Heart left ventricle (tissue), 13 donors: ENCODE data around the gene MANBA.

Experiments used
- CTCF ChIP-seq, 12 donors: fragments of 200-600 bp; sonication (generic) in 4 of 12; IDR thresholded peaks; one replicate each; pipeline versions ENCODE4 v1.5.0 to v1.8.0; 2018 to 2022; ENCODE audit warnings: antibody characterized with exemption in 12 of 12, mild to moderate bottlenecking in 5 of 12
- POLR2A ChIP-seq, 2 donors: fragments of 450-650 bp; IDR thresholded peaks; one replicate each; pipeline ENCODE4 v1.6.1; 2017; ENCODE audit warnings: antibody characterized with exemption in 2 of 2, mild to moderate bottlenecking in 2 of 2, moderate library complexity in 2 of 2
- donor health status: ischemic (EF 13 %, LVEDD 7.1; RV severe dilation, severe dysfunction).
- donor health status: DM: no; HTN: yes; CAD: no.
- donor health status: DM: no; HTN: no; CAD: no.
- donor health status: ischemic (EF 25% LVEDD 6.9; RV normal size, moderate dysfunction).
- donor health status: ischemic (EF 25% LVEDD 5.7; RV mildly dilated, moderate dysfunction).
- donor health status: ischemic (EF 35%, LVEDD 5.7; RV mildly dilated, moderate dysfunction).
- donor health status: nonischemic (EF 11% LVEDD 7.7; RV severe dilation, severe dysfunction).
- donor health status: DM: yes; HTN: yes; CAD: no.
- donor health status: PGD.
- donor health status: ischemic (EF 29% LVEDD 5.4; RV normal size, mild dysfunction).
- donor health status: nonischemic (EF 23%, LVEDD 6.1; RV moderate dilation, normal function).

- TF ChIP-seq POLR2A (IDR thresholded peaks at IDR 0.05), result no peak
- no peak for TF ChIP-seq CTCF (IDR thresholded peaks at IDR 0.05)
Measured at GRCh38 chr4:102791318-102791835, 30.6 kb upstream of the MANBA start.
